Large intestine (tissue), 3 donors: Measurements from ENCODE around the gene HOMER3. TPM values are rescaled to one million over a fixed set of nuclear protein-coding genes. Genes with fewer than 3 reads are reported as not detected.

Experiments used
- DNase-seq, 2 donors: peaks; one replicate each; pipeline versions ENCODE4 v3.0.0 to v3.0.0-alpha.2; 2013
- H3K27ac ChIP-seq: one replicate; pipeline ENCODE4 v1.5.1; 2013; ENCODE audit warnings: low read length
- H3K27me3 ChIP-seq: 2 replicates; pipeline ENCODE4 v1.6.1; 2013; ENCODE audit warnings: low read length; ENCODE audit not compliant: control insufficient read depth, insufficient read depth
- H3K36me3 ChIP-seq: 2 replicates; pipeline ENCODE4 v1.6.1; 2013; ENCODE audit warnings: low read length; ENCODE audit not compliant: control insufficient read depth, insufficient read depth
- H3K4me1 ChIP-seq: one replicate; pipeline ENCODE4 v1.6.1; 2013; ENCODE audit warnings: low read length; ENCODE audit not compliant: control insufficient read depth, insufficient read depth
- H3K4me3 ChIP-seq: one replicate; pipeline ENCODE4 v1.5.1; 2013; ENCODE audit warnings: low read length
- H3K9me3 ChIP-seq: one replicate; pipeline ENCODE4 v1.6.1; 2013; ENCODE audit warnings: mild to moderate bottlenecking, low read depth, low read length, moderate library complexity; ENCODE audit not compliant: control insufficient read depth
- WGBS: methylation state at CpG from one replicate; pipeline ENCODE4 v1.1.5; 2013; ENCODE audit warnings: low lambda C conversion rate; ENCODE audit not compliant: insufficient coverage; 5-methylcytosine and 5-hydroxymethylcytosine counted together
- polyA plus RNA-seq: library from polyadenylated mRNA; unstranded; fragments of 120-200 nt; gene quantifications from one replicate; pipeline ENCODE4 v1.2.1, GENCODE V29; 2013

HOMER3 gene
- polyA plus RNA-seq, 1 donor = 13.9 TPM

- Histone ChIP-seq H3K4me1 (no peaks in the 10 kb centered on the region), H3K36me3 (no peaks in the 10 kb centered on the region), H3K27ac (no peak overlapping the region), H3K27me3 (peaks cover 2% of the 10 kb centered on the region), H3K4me3 (no peak overlapping the region), H3K9me3 (no peaks in the 10 kb centered on the region)
- 100% methylated on average over 1 of the region's 10 CpGs for WGBS
- DNase-seq = no peak
Observed at GRCh38 chr19:18975869-18976268, 34.9 kb upstream of the HOMER3 start.

- no peaks in the 10 kb centered on the region for H3K4me1 ChIP-seq
- H3K27me3 ChIP-seq = peaks cover 2% of the 10 kb centered on the region
- H3K9me3 ChIP-seq = no peaks in the 10 kb centered on the region
- DNase-seq = no peak
- no peak overlapping the region for H3K4me3 ChIP-seq
- no peak overlapping the region for H3K27ac ChIP-seq
- WGBS = no CpG with 5 or more reads among the region's 3 CpGs
- H3K36me3 ChIP-seq = no peaks in the 10 kb centered on the region
Observed at GRCh38 chr19:18975011-18975410, 34.0 kb upstream of the HOMER3 start.

GRCh38 chr19:18972851-18973250 lies 31.8 kb upstream of the HOMER3 start:
- WGBS = no CpG with 5 or more reads among the region's 5 CpGs
- no peak for DNase-seq
- Histone ChIP-seq H3K4me3 (no peak overlapping the region), H3K9me3 (no peaks in the 10 kb centered on the region), H3K27ac (no peak overlapping the region), H3K36me3 (no peaks in the 10 kb centered on the region), H3K4me1 (no peaks in the 10 kb centered on the region), H3K27me3 (peaks cover 2% of the 10 kb centered on the region)

GRCh38 chr19:18972301-18972811 lies 31.3 kb upstream of the HOMER3 start:
- no peak overlapping the region for H3K27ac ChIP-seq
- no peaks in the 10 kb centered on the region for H3K36me3 ChIP-seq
- no peaks in the 10 kb centered on the region for H3K9me3 ChIP-seq
- peaks cover 2% of the 10 kb centered on the region for H3K27me3 ChIP-seq
- DNase-seq = no peak
- WGBS = 39% methylated on average over 4 of the region's 12 CpGs
- H3K4me1 ChIP-seq = no peaks in the 10 kb centered on the region
- H3K4me3 ChIP-seq = no peak overlapping the region

- Histone ChIP-seq H3K4me1 (no peaks in the 10 kb centered on the region), H3K9me3 (no peaks in the 10 kb centered on the region), H3K36me3 (no peaks in the 10 kb centered on the region), H3K27me3 (peaks cover 2% of the 10 kb centered on the region), H3K4me3 (no peak overlapping the region), H3K27ac (no peak overlapping the region)
- DNase-seq = no peak
- no CpG with 5 or more reads among the region's 13 CpGs for WGBS
Observed at GRCh38 chr19:18969931-18970659, 29.1 kb upstream of the HOMER3 start.

- no peak for DNase-seq
- Histone ChIP-seq H3K36me3 (no peaks in the 10 kb centered on the region), H3K9me3 (no peaks in the 10 kb centered on the region), H3K27ac (peak overlapping the region; percentile 20), H3K4me1 (no peaks in the 10 kb centered on the region), H3K4me3 (no peak overlapping the region), H3K27me3 (no peaks in the 10 kb centered on the region)
- WGBS = 80% methylated on average over 4 of the region's 11 CpGs
Observed at GRCh38 chr19:18967358-18968146, 26.5 kb upstream of the HOMER3 start.

- Histone ChIP-seq H3K4me3 (no peak overlapping the region), H3K27ac (no peak overlapping the region), H3K36me3 (no peaks in the 10 kb centered on the region), H3K4me1 (no peaks in the 10 kb centered on the region), H3K27me3 (peaks cover 9% of the 10 kb centered on the region), H3K9me3 (no peaks in the 10 kb centered on the region)
- DNase-seq = no peak
- WGBS = 32% methylated on average over 3 of the region's 4 CpGs
Observed at GRCh38 chr19:18966307-18966706, 25.3 kb upstream of the HOMER3 start.

GRCh38 chr19:18964121-18964520 lies 23.1 kb upstream of the HOMER3 start:
- Histone ChIP-seq H3K36me3 (no peaks in the 10 kb centered on the region), H3K9me3 (no peaks in the 10 kb centered on the region), H3K4me3 (no peak overlapping the region), H3K4me1 (no peaks in the 10 kb centered on the region), H3K27me3 (peaks cover 9% of the 10 kb centered on the region), H3K27ac (no peak overlapping the region)
- no CpG with 5 or more reads among the region's 9 CpGs for WGBS
- DNase-seq = no peak

- WGBS = no CpG with 5 or more reads among the region's 26 CpGs
- Histone ChIP-seq H3K9me3 (no peaks in the 10 kb centered on the region), H3K4me3 (no peak overlapping the region)
Observed at GRCh38 chr19:18961767-18962620, 21.0 kb upstream of the HOMER3 start.

GRCh38 chr19:18960370-18960769 lies 19.4 kb upstream of the HOMER3 start:
- Histone ChIP-seq H3K27me3 (peaks cover 9% of the 10 kb centered on the region), H3K36me3 (no peaks in the 10 kb centered on the region), H3K4me3 (no peak overlapping the region), H3K27ac (no peak overlapping the region), H3K4me1 (no peaks in the 10 kb centered on the region), H3K9me3 (no peaks in the 10 kb centered on the region)
- DNase-seq = no peak
- no CpG with 5 or more reads among the region's 4 CpGs for WGBS

More at GRCh38 chr19:18961767-18962620, 21.0 kb upstream of the HOMER3 start:
- no peak overlapping the region for H3K27ac ChIP-seq
- no peaks in the 10 kb centered on the region for H3K36me3 ChIP-seq
- DNase-seq = peak; percentile 7 to 34
- H3K27me3 ChIP-seq = peaks cover 9% of the 10 kb centered on the region
- no peaks in the 10 kb centered on the region for H3K4me1 ChIP-seq
